Endothelial cell of umbilical vein (primary cell): ENCODE measurements around the gene TUNAR. TPM values are rescaled to one million over a fixed set of nuclear protein-coding genes. Genes with fewer than 3 reads are reported as not detected.

ENCODE experiments used
- BruUV-seq: library from RNA; stranded (reverse); fragments of 400-500 nt; replicated peaks from 2 replicates; lab custom pipeline; 2021; lab: Mats Ljungman, UMichigan
- CTCF ChIA-PET: fragments of 300-600, 350-600 bp; sonication (Branson Sonifier 250); formaldehyde crosslinking; loops from one replicate; lab custom pipeline; 2021; ENCODE audit warnings: antibody characterized with exemption, inconsistent platforms; lab: Charles Lee
- POLR2A ChIA-PET: fragments of 300-600, 350-600 bp; sonication (Branson Sonifier 250); formaldehyde crosslinking; loops from one replicate; lab custom pipeline; 2021; ENCODE audit warnings: antibody characterized with exemption, inconsistent platforms; lab: Charles Lee
- DNase-seq: peaks from one replicate; pipeline ENCODE4 v3.0.0-alpha.2; 2011; ENCODE audit warnings: low read depth, low spot score
- FAIRE-seq: peaks from 2 replicates; lab custom pipeline; 2011; peaks lifted over from hg19 to GRCh38; lab: Jason Lieb, UNC
- H2AFZ ChIP-seq: 2 replicates; pipeline ENCODE4 v1.6.0; 2012; ENCODE audit warnings: low read depth, low read length, control low read depth, inconsistent platforms
- H3K27ac ChIP-seq: 2 replicates; pipeline ENCODE4 v1.5.1; 2011; ENCODE audit warnings: low read depth, mild to moderate bottlenecking, control low read depth, low read length, moderate library complexity; ENCODE audit not compliant: insufficient read depth
- H3K27me3 ChIP-seq, 2 experiments: 2 replicates each; pipeline versions ENCODE4 v1.6.0 to v1.6.1; 2011; ENCODE audit warnings: low read length in 2 of 2, mixed read lengths in 1 of 2; ENCODE audit not compliant: control insufficient read depth in 2 of 2, insufficient read depth in 2 of 2
- H3K36me3 ChIP-seq, 2 experiments: 2 replicates in 1 of 2; 3 replicates in 1 of 2; pipeline ENCODE4 v1.5.1; 2011; ENCODE audit warnings: low read length in 2 of 2, mild to moderate bottlenecking in 1 of 2, moderate library complexity in 1 of 2; ENCODE audit not compliant: control insufficient read depth in 2 of 2, insufficient read depth in 2 of 2; ENCODE audit errors: extremely low read depth in 1 of 2
- H3K4me1 ChIP-seq: 3 replicates; pipeline ENCODE4 v1.5.1; 2011; ENCODE audit warnings: mild to moderate bottlenecking, low read length; ENCODE audit not compliant: control insufficient read depth, insufficient read depth; ENCODE audit errors: extremely low read depth
- H3K4me2 ChIP-seq: 2 replicates; pipeline ENCODE4 v1.6.1; 2011; ENCODE audit warnings: low read length, control low read depth, mixed read lengths; ENCODE audit not compliant: insufficient read depth
- H3K4me3 ChIP-seq, 3 experiments: fragments of 200-600 bp in 1 of 3; sonication (generic), shearing (Covaris generic) in 1 of 3; replicated peaks in 1 of 3; 2 replicates each; pipeline ENCODE4 v1.5.1; 2011 to 2016; ENCODE audit warnings: control low read depth in 3 of 3, low read length in 3 of 3, mild to moderate bottlenecking in 2 of 3, inconsistent platforms in 1 of 3, low read depth in 1 of 3, moderate library complexity in 1 of 3; ENCODE audit not compliant: insufficient read depth in 1 of 3
- H3K79me2 ChIP-seq: 2 replicates; pipeline ENCODE4 v1.6.0; 2012; ENCODE audit warnings: low read length, inconsistent platforms; ENCODE audit not compliant: control insufficient read depth, insufficient read depth
- H3K9ac ChIP-seq: replicated peaks from 2 replicates; pipeline ENCODE3; 2011; ENCODE audit warnings: low read length, control low read depth; ENCODE audit not compliant: insufficient read depth; ENCODE audit errors: extremely low read depth
- H3K9me1 ChIP-seq: replicated peaks from 3 replicates; pipeline ENCODE4 v1.6.0; 2011; ENCODE audit warnings: mild to moderate bottlenecking, low read length; ENCODE audit not compliant: control insufficient read depth, insufficient read depth; ENCODE audit errors: extremely low read depth
- H3K9me3 ChIP-seq: replicated peaks from 2 replicates; pipeline ENCODE4 v1.5.1; 2012; ENCODE audit warnings: low read length, inconsistent platforms; ENCODE audit not compliant: control insufficient read depth, insufficient read depth
- H4K20me1 ChIP-seq: replicated peaks from 2 replicates; pipeline ENCODE3; 2011; ENCODE audit warnings: mild to moderate bottlenecking, low read length; ENCODE audit not compliant: control insufficient read depth, insufficient read depth; ENCODE audit errors: extremely low read depth
- CTCF ChIP-seq, 2 donors: IDR thresholded peaks; 1 replicate in 1 of 2; 2 replicates in 1 of 2; pipeline ENCODE4 v1.5.1; 2011; ENCODE audit warnings: low read length in 2 of 2, mild to moderate bottlenecking in 2 of 2, moderate library complexity in 2 of 2, control low read depth in 1 of 2, inconsistent platforms in 1 of 2, low read depth in 1 of 2; ENCODE audit not compliant: insufficient read depth in 1 of 2; ENCODE audit errors: extremely low read depth in 1 of 2
- FOS ChIP-seq: IDR thresholded peaks from 2 replicates; pipeline ENCODE4 v1.6.1; 2011; ENCODE audit warnings: mild to moderate bottlenecking, low read length, moderate library complexity, borderline replicate concordance; ENCODE audit not compliant: insufficient read depth
- GATA2 ChIP-seq: IDR thresholded peaks from 2 replicates; pipeline ENCODE4 v1.7.0; 2011; ENCODE audit warnings: low read depth, mild to moderate bottlenecking, moderate library complexity, mixed read lengths, low read length; ENCODE audit not compliant: insufficient read length, insufficient read depth
- MAX ChIP-seq: IDR thresholded peaks from 2 replicates; pipeline ENCODE4 v1.6.1; 2011; ENCODE audit not compliant: insufficient read depth, insufficient read length
- POLR2A ChIP-seq: IDR thresholded peaks from 2 replicates; pipeline ENCODE4 v1.6.1; 2012; ENCODE audit warnings: low read depth, mild to moderate bottlenecking, control low read depth, low read length
- dilution Hi-C: fragments of 300-500 bp; cut with MboI; formaldehyde crosslinking; loops from one replicate; pipeline ENCODE4 v1.15.0; 2019; ENCODE audit warnings: low sequenced_read_pairs; ENCODE audit not compliant: extremely low pct_ligation_motif_present
- intact Hi-C: fragments of 100-400 bp; cut with micrococcal nuclease; formaldehyde crosslinking; loops from one replicate; pipeline ENCODE4 v1.10.0; 2022
- polyA plus RNA-seq, 4 experiments: library from polyadenylated mRNA; depleted of rRNA in 3 of 4; stranded (reverse) in 3 of 4; unstranded in 1 of 4; fragments of >200 nt; gene quantifications; 2 replicates each; pipeline versions ENCODE4 v1.2.1 to v1.2.3, GENCODE V29; 2011 to 2012; ENCODE audit warnings: missing spikeins in 1 of 4
- total RNA-seq: library from RNA; stranded (reverse); gene quantifications from 2 replicates; pipeline ENCODE4 v1.2.3, GENCODE V29; 2021

TUNAR gene
- total and polyA plus RNA-seq, 2 donors (not counting 3 experiments of a cell fraction or from before 2014, with no cell fraction given), result not detected

- ChIA-PET POLR2A (no interaction called here), CTCF (no interaction called here)
- no peak for DNase-seq
- H3K9me3 ChIP-seq, result no peaks in the 10 kb centered on the region
- no peaks in the 10 kb centered on the region for H3K27me3 ChIP-seq
- H3K4me2 ChIP-seq, result no peak overlapping the region
- intact Hi-C loops (no loop called here), dilution Hi-C loops (no loop called here)
- no peak overlapping the region for H3K9ac ChIP-seq
- no peak for FAIRE-seq
- no peaks in the 10 kb centered on the region for H3K9me1 ChIP-seq
- no TSS peak for BruUV-seq
- no peak overlapping the region for H3K27ac ChIP-seq
- no peaks in the 10 kb centered on the region for H3K79me2 ChIP-seq
- H3K4me1 ChIP-seq, result no peaks in the 10 kb centered on the region
- TF ChIP-seq POLR2A (no peak), CTCF (IDR thresholded peaks at IDR 0.05; ENCODE audit: extremely low read depth in 1 of 2, insufficient read depth in 1 of 2, low read depth in 1 of 2, low read length in 2 of 2) (no peak), MAX (no peak), FOS (no peak)
- H4K20me1 ChIP-seq, result no peaks in the 10 kb centered on the region
- H3K36me3 ChIP-seq, result no peaks in the 10 kb centered on the region
- no peak overlapping the region for H3K4me3 ChIP-seq
- H2AFZ ChIP-seq, result no peak overlapping the region
These were observed 13.3 kb upstream of the TUNAR start for GRCh38 chr14:95863295-95863694.

- DNase-seq (no peak), FAIRE-seq (no peak)
- H3K4me3 ChIP-seq, result no peak overlapping the region
- no peak overlapping the region for H2AFZ ChIP-seq
- POLR2A ChIA-PET, result no interaction called here
- no peaks in the 10 kb centered on the region for H3K9me1 ChIP-seq
- CTCF ChIA-PET, result no interaction called here
- no peaks in the 10 kb centered on the region for H4K20me1 ChIP-seq
- BruUV-seq, result no TSS peak
- TF ChIP-seq CTCF (IDR thresholded peaks at IDR 0.05; ENCODE audit: extremely low read depth in 1 of 2, insufficient read depth in 1 of 2, low read depth in 1 of 2, low read length in 2 of 2) (no peak), POLR2A (no peak), GATA2 (no peak)
- intact Hi-C loops, result no loop called here
- H3K36me3 ChIP-seq, result no peaks in the 10 kb centered on the region
- no peak overlapping the region for H3K4me2 ChIP-seq
- H3K9me3 ChIP-seq, result no peaks in the 10 kb centered on the region
- H3K9ac ChIP-seq, result no peak overlapping the region
- H3K27ac ChIP-seq, result no peak overlapping the region
- dilution Hi-C loops, result no loop called here
- H3K4me1 ChIP-seq, result no peaks in the 10 kb centered on the region
- no peaks in the 10 kb centered on the region for H3K79me2 ChIP-seq
- no peaks in the 10 kb centered on the region for H3K27me3 ChIP-seq
These were observed 6.9 kb upstream of the TUNAR start for GRCh38 chr14:95869776-95870175.
